ENCODE data around the gene ALG9.
A peak's percentile ranks its signal among the peaks of the same experiment; 100 is the strongest.

Gene ALG9

GRCh38 chr11:111748035-111748804 is 123.2 kb downstream of the ALG9 start:
- H3K27ac ChIP-seq: peak overlapping the region; percentile 73
- TF ChIP-seq CTCF (conservative IDR thresholded peaks at IDR 0.05): no peak
- no peak for TF ChIP-seq ZFX (IDR thresholded peaks at IDR 0.05)

- TF ChIP-seq CTCF (conservative IDR thresholded peaks at IDR 0.05): no peak
- no peak overlapping the region for H3K27ac ChIP-seq
These were observed 125.5 kb downstream of the ALG9 start for GRCh38 chr11:111745719-111746504.

- H3K27ac ChIP-seq: no peak overlapping the region
- TF ChIP-seq CTCF (conservative IDR thresholded peaks at IDR 0.05) (no peak), ZFX (IDR thresholded peaks at IDR 0.05) (no peak)
These were observed 127.7 kb downstream of the ALG9 start for GRCh38 chr11:111743700-111744099.

- H3K27ac ChIP-seq: no peak overlapping the region
- TF ChIP-seq ZFX (IDR thresholded peaks at IDR 0.05): no peak
- TF ChIP-seq CTCF (conservative IDR thresholded peaks at IDR 0.05): no peak
These were observed 129.6 kb downstream of the ALG9 start for GRCh38 chr11:111741751-111742150.

- no peak overlapping the region for H3K27ac ChIP-seq
- no peak for TF ChIP-seq CTCF (conservative IDR thresholded peaks at IDR 0.05)
- no peak for TF ChIP-seq ZFX (IDR thresholded peaks at IDR 0.05)
These were observed 132.1 kb downstream of the ALG9 start for GRCh38 chr11:111739299-111739698.

- TF ChIP-seq ZFX (IDR thresholded peaks at IDR 0.05) (no peak), CTCF (conservative IDR thresholded peaks at IDR 0.05) (no peak)
- H3K27ac ChIP-seq: peak overlapping the region; percentile 7; the same call in 1 of the 2 replicates
These were observed 133.8 kb downstream of the ALG9 start for GRCh38 chr11:111737444-111738210.

Measured in C4-2B (cell line).